Mesendoderm (in vitro differentiated cells): ENCODE measurements around the gene MR1.

Experiments used
- DNase-seq: peaks from one replicate; pipeline ENCODE4 v3.0.0; 2013
- H2AK5ac ChIP-seq: 2 replicates; pipeline ENCODE4 v1.6.1; 2013; ENCODE audit warnings: low read length, inconsistent platforms
- H2BK120ac ChIP-seq: 2 replicates; pipeline ENCODE4 v1.6.1; 2013; ENCODE audit warnings: low read depth, mild to moderate bottlenecking, low read length, moderate library complexity, mixed read lengths
- H2BK15ac ChIP-seq: replicated peaks from 2 replicates; pipeline ENCODE4 v1.6.1; 2013; ENCODE audit warnings: low read depth, mild to moderate bottlenecking, moderate library complexity
- H2BK5ac ChIP-seq: 2 replicates; pipeline ENCODE4 v1.6.1; 2013; ENCODE audit warnings: low read length, inconsistent platforms
- H3K18ac ChIP-seq: 2 replicates; pipeline ENCODE4 v1.6.1; 2013; ENCODE audit warnings: mild to moderate bottlenecking, low read length, mixed read lengths
- H3K23ac ChIP-seq: one replicate; pipeline ENCODE4 v1.6.1; 2013; ENCODE audit warnings: low read length
- H3K27ac ChIP-seq: 2 replicates; pipeline ENCODE4 v1.5.1; 2013; ENCODE audit warnings: low read depth, mild to moderate bottlenecking, inconsistent platforms, low read length, moderate library complexity
- H3K27me3 ChIP-seq: 2 replicates; pipeline ENCODE4 v1.6.1; 2013; ENCODE audit warnings: low read length, control low read depth, mild to moderate bottlenecking, inconsistent platforms; ENCODE audit not compliant: insufficient read depth, poor library complexity
- H3K36me3 ChIP-seq: 2 replicates; pipeline ENCODE4 v1.6.1; 2013; ENCODE audit warnings: low read length, inconsistent platforms; ENCODE audit not compliant: control insufficient read depth, insufficient read depth
- H3K4ac ChIP-seq: one replicate; pipeline ENCODE4 v1.6.1; 2013; ENCODE audit warnings: low read depth, mild to moderate bottlenecking, low read length, moderate library complexity
- H3K4me1 ChIP-seq: 2 replicates; pipeline ENCODE4 v1.6.1; 2013; ENCODE audit warnings: low read depth, low read length, inconsistent platforms; ENCODE audit not compliant: control insufficient read depth
- H3K4me2 ChIP-seq: 2 replicates; pipeline ENCODE4 v1.6.1; 2013; ENCODE audit warnings: low read length
- H3K4me3 ChIP-seq: 2 replicates; pipeline ENCODE4 v1.5.1; 2013; ENCODE audit warnings: mild to moderate bottlenecking, low read length
- H3K56ac ChIP-seq: one replicate; pipeline ENCODE4 v1.6.1; 2013; ENCODE audit warnings: low read length
- H3K79me1 ChIP-seq: 2 replicates; pipeline ENCODE4 v1.6.1; 2013; ENCODE audit warnings: low read length, inconsistent platforms
- H3K79me2 ChIP-seq: 2 replicates; pipeline ENCODE4 v1.6.1; 2013; ENCODE audit warnings: mild to moderate bottlenecking, low read length; ENCODE audit not compliant: control insufficient read depth, insufficient read depth
- H3K9ac ChIP-seq: 2 replicates; pipeline ENCODE4 v1.6.1; 2013; ENCODE audit warnings: low read length, inconsistent platforms
- H4K5ac ChIP-seq: one replicate; pipeline ENCODE4 v1.6.1; 2013; ENCODE audit warnings: low read length
- H4K8ac ChIP-seq: one replicate; pipeline ENCODE4 v1.6.1; 2013; ENCODE audit warnings: low read depth, mild to moderate bottlenecking, control low read depth, low read length, moderate library complexity
- WGBS: extraction: QIAGEN DNeasy Blood & Tissue Kit; methylation state at CpG from one replicate; pipeline ENCODE4 v1.1.7; 2013; ENCODE audit warnings: low lambda C conversion rate, missing lambda C conversion rate; ENCODE audit not compliant: insufficient coverage; ENCODE audit errors: extremely low coverage; 5-methylcytosine and 5-hydroxymethylcytosine counted together

MR1 gene

GRCh38 chr1:181110013-181110412, 76.2 kb downstream of the MR1 start:
- Histone ChIP-seq H3K79me2 (no peaks in the 10 kb centered on the region), H3K4ac (no peak overlapping the region), H4K8ac (no peak overlapping the region), H3K4me1 (peaks cover 7% of the 10 kb centered on the region), H3K36me3 (no peaks in the 10 kb centered on the region), H3K27me3 (peaks cover 2% of the 10 kb centered on the region), H2BK120ac (no peak overlapping the region), H3K56ac (no peak overlapping the region), H3K4me3 (no peak overlapping the region), H2BK5ac (no peak overlapping the region), H3K18ac (no peak overlapping the region), H3K23ac (no peak overlapping the region), H3K27ac (no peak overlapping the region), H2BK15ac (no peak overlapping the region), H4K5ac (no peak overlapping the region), H2AK5ac (no peak overlapping the region), H3K4me2 (no peak overlapping the region), H3K79me1 (no peaks in the 10 kb centered on the region), H3K9ac (no peak overlapping the region)
- no peak for DNase-seq
- WGBS, result no CpG with 5 or more reads among the region's 2 CpGs
